ENCODE data around the gene PRPF19.

GRCh38 chr11:60848714-60849151 lies 57.7 kb downstream of the PRPF19 start:
- TF ChIP-seq RERE (CRISPR knock-in tag; IDR thresholded peaks at IDR 0.05; ENCODE audit: borderline replicate concordance) (no peak), E2F4 (CRISPR knock-in tag; IDR thresholded peaks at IDR 0.05; ENCODE audit: low read depth) (no peak), CBX8 (IDR thresholded peaks at IDR 0.05; ENCODE audit: borderline replicate concordance, extremely low read depth, low read depth, low read length, poor library complexity, severe bottlenecking) (no peak)
